Hematopoietic multipotent progenitor cell (in vitro differentiated cells): ENCODE data around the gene TMEM150A. TPM values are rescaled to one million over a fixed set of nuclear protein-coding genes. Genes with fewer than 3 reads are reported as not detected.
A peak's percentile ranks its signal among the peaks of the same experiment; 100 is the strongest.
"Not testable (repeated sequence)": the region's sequence is repeated elsewhere in the genome, so short reads cannot be mapped to it uniquely, and the experiment has no call there.

Source experiments
- DNase-seq, 3 donors: peaks; one replicate each; pipeline ENCODE4 v3.0.0-alpha.2; 2011 to 2015; ENCODE audit warnings: low read depth in 2 of 3, low spot score in 2 of 3
- total RNA-seq: library from RNA; depleted of rRNA; stranded (reverse); fragments of >200 nt; gene quantifications from one replicate; pipeline ENCODE4 v1.2.3, GENCODE V29; 2012

TMEM150A gene
- 21.5 TPM for total RNA-seq

GRCh38 chr2:85602476-85603234 lies at the start of gene TMEM150A:
Gene TMEM150A, minus strand, starts transcription at chr2:85602698. Its CDS starts 750 bp downstream, at chr2:85601948.
- DNase-seq, result peak in 2 of 3 donors; percentile 88 to 93

GRCh38 chr2:85652056-85652455 lies 49.6 kb upstream of the TMEM150A start:
- DNase-seq, result no peak

GRCh38 chr2:85651097-85651496 lies 48.6 kb upstream of the TMEM150A start:
- no peak for DNase-seq

GRCh38 chr2:85650456-85650855 lies 48.0 kb upstream of the TMEM150A start:
- no peak for DNase-seq

GRCh38 chr2:85649201-85650190 lies 47.0 kb upstream of the TMEM150A start:
- DNase-seq, result no peak

GRCh38 chr2:85648619-85649018 lies 46.1 kb upstream of the TMEM150A start:
- DNase-seq, result peak in 2 of 3 donors; percentile 24 to 54

- no peak for DNase-seq
Observed at GRCh38 chr2:85647823-85648526, 45.5 kb upstream of the TMEM150A start.

GRCh38 chr2:85646166-85646565 lies 43.7 kb upstream of the TMEM150A start:
- DNase-seq, result no peak

- DNase-seq, result no peak
Observed at GRCh38 chr2:85644909-85645308, 42.4 kb upstream of the TMEM150A start.

- no peak for DNase-seq
Observed at GRCh38 chr2:85642725-85643124, 40.2 kb upstream of the TMEM150A start.

GRCh38 chr2:85635636-85636035 lies 33.1 kb upstream of the TMEM150A start:
- DNase-seq, result no peak

- DNase-seq, result no peak
Observed at GRCh38 chr2:85635011-85635410, 32.5 kb upstream of the TMEM150A start.

- no peak for DNase-seq
Observed at GRCh38 chr2:85631316-85631715, 28.8 kb upstream of the TMEM150A start.

- DNase-seq, result no peak
Observed at GRCh38 chr2:85628658-85629057, 26.2 kb upstream of the TMEM150A start.

GRCh38 chr2:85623991-85624390 lies 21.5 kb upstream of the TMEM150A start:
- no peak for DNase-seq

- DNase-seq, result no peak
Observed at GRCh38 chr2:85621338-85621737, 18.8 kb upstream of the TMEM150A start.

- DNase-seq, result no peak
Observed at GRCh38 chr2:85619617-85620016, 17.1 kb upstream of the TMEM150A start.

GRCh38 chr2:85617723-85618122 lies 15.2 kb upstream of the TMEM150A start:
- not testable (repeated sequence) for DNase-seq

- no peak for DNase-seq
Observed at GRCh38 chr2:85615413-85615728, 12.9 kb upstream of the TMEM150A start.

GRCh38 chr2:85614757-85615156 lies 12.3 kb upstream of the TMEM150A start:
- DNase-seq, result not testable (repeated sequence)
